ENCODE results near the gene INIP. TPM values are rescaled to one million over a fixed set of nuclear protein-coding genes. Genes with fewer than 3 reads are reported as not detected.

The INIP gene
- total and polyA plus RNA-seq, 2 of the 13 experiments (the other 11 are each of a cell fraction or from before 2014, with no cell fraction given): 13.6 to 28.6 TPM

DNA sequence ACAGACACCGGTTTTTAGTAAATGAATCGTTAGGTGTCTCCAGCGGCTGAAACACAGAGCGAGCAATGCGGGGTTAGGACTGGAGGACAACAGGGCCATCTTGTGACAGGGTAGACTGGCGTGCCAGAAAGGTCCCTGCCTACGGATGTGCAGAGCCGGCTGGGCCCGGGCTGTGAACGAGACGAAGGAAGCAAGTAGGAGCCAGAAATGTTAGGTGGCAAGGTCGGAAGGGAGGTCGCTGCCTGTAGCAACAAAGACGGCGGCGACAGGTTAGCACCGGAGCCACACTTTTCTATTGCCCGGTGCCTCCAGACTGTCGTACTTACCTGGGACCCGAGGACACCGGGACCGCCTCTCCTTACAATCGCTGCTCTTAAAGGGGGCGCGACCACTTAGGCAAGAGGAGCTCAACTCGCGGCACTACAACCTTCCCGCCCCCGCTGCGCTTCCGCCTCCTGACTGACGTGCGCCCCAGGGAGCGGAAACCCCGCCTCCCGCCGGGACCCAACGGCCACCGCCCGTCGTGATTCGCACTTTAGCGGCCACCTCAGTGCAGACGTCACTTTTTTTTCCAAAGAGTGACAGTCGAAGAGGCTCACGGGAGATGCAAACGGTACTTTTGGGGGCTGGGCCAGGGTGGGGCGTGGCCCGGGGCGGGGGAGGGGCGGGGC lies at the start of gene INIP (continued):
- TF ChIP-seq CHCHD3 (CRISPR knock-in tag; IDR thresholded peaks at IDR 0.05) (0 out of 2 replicates have a peak, but pooled peaks have one; percentile 69), GABPA (IDR thresholded peaks at IDR 0.05; ENCODE audit: low read depth, low read length) (peak; percentile 84), GABPA (CRISPR knock-in tag; IDR thresholded peaks at IDR 0.05; ENCODE audit: low read depth) (peak; percentile 95), SP4 (CRISPR knock-in tag; IDR thresholded peaks at IDR 0.05) (peak; percentile 95), ZNF557 (CRISPR knock-in tag; IDR thresholded peaks at IDR 0.05) (no peak), KDM5A (IDR thresholded peaks at IDR 0.05; ENCODE audit: borderline replicate concordance, low read length) (peak; percentile 78)
- TF ChIP-seq, protein P1, sequence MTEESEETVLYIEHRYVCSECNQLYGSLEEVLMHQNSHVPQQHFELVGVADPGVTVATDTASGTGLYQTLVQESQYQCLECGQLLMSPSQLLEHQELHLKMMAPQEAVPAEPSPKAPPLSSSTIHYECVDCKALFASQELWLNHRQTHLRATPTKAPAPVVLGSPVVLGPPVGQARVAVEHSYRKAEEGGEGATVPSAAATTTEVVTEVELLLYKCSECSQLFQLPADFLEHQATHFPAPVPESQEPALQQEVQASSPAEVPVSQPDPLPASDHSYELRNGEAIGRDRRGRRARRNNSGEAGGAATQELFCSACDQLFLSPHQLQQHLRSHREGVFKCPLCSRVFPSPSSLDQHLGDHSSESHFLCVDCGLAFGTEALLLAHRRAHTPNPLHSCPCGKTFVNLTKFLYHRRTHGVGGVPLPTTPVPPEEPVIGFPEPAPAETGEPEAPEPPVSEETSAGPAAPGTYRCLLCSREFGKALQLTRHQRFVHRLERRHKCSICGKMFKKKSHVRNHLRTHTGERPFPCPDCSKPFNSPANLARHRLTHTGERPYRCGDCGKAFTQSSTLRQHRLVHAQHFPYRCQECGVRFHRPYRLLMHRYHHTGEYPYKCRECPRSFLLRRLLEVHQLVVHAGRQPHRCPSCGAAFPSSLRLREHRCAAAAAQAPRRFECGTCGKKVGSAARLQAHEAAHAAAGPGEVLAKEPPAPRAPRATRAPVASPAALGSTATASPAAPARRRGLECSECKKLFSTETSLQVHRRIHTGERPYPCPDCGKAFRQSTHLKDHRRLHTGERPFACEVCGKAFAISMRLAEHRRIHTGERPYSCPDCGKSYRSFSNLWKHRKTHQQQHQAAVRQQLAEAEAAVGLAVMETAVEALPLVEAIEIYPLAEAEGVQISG (CRISPR knock-in tag; IDR thresholded peaks at IDR 0.05): peak; percentile 64
- TF ChIP-seq, protein P2, sequence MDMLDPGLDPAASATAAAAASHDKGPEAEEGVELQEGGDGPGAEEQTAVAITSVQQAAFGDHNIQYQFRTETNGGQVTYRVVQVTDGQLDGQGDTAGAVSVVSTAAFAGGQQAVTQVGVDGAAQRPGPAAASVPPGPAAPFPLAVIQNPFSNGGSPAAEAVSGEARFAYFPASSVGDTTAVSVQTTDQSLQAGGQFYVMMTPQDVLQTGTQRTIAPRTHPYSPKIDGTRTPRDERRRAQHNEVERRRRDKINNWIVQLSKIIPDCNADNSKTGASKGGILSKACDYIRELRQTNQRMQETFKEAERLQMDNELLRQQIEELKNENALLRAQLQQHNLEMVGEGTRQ (IDR thresholded peaks at IDR 0.05; ENCODE audit: low read depth, low read length): no peak
- TF ChIP-seq, protein P2 (CRISPR knock-in tag; IDR thresholded peaks at IDR 0.05; ENCODE audit: borderline replicate concordance): no peak
- TF ChIP-seq, protein P3, sequence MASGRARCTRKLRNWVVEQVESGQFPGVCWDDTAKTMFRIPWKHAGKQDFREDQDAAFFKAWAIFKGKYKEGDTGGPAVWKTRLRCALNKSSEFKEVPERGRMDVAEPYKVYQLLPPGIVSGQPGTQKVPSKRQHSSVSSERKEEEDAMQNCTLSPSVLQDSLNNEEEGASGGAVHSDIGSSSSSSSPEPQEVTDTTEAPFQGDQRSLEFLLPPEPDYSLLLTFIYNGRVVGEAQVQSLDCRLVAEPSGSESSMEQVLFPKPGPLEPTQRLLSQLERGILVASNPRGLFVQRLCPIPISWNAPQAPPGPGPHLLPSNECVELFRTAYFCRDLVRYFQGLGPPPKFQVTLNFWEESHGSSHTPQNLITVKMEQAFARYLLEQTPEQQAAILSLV (CRISPR knock-in tag; IDR thresholded peaks at IDR 0.05; ENCODE audit: borderline replicate concordance): no peak
